HG02885 (cell line): ENCODE data around the gene TFEB.

Experiments
- ATAC-seq: cut with Tn5 transposase; IDR thresholded peaks from one replicate; pipeline ENCODE4 v1.9.1; 2021; ENCODE audit warnings: mild to moderate bottlenecking; ENCODE audit not compliant: unreplicated experiment, poor library complexity

The TFEB gene

DNA sequence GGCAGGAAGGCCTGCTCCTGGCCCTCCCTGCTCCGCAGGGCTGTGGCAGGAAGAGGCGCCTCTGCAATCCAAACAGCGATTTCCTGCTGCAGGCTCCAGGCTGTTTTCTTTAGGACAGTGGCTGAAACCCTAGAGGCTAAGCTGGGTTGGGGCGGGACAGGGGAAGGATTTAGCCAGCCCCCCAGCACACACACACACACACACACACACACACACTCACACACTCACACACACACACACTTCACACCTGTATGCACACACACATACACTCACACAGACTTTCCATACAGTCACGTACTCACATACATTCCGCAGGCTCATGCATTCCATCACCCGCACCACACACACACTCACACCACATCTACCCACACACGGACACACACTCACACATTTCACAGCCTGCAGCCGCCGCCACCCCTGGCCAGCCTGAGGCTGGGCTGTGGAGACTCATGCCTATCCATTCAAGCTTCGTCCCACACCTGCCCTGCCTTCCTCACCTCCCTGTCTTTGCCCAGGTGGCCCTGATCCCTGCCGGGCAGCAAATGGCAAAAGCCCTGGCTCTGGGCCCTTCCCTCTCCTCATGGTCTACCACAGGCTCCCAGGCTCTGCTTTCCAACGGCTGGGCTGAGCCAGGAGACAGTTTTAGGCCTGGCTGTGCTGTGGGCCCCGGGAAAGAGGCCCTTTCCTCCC is 79.3 kb downstream of the TFEB start:
- ATAC-seq = no peak

DNA sequence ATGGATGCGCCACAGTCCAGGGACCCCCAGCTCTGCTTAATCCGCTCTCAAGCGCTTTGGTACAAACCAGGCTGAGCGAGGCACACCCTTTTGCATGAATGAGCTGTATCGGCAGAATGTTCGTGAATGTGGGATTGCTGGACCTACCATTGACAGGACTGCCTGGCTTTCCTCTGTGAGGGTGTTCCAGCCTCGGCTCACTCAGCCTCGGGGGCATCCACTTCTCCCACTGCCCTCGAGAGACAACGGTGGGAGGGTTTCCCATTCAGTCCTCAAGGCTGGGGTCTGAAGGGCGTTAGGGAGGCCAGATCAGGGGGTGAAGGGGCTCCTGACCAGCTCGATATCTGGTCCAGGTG is 79.8 kb downstream of the TFEB start:
- ATAC-seq = no peak

DNA sequence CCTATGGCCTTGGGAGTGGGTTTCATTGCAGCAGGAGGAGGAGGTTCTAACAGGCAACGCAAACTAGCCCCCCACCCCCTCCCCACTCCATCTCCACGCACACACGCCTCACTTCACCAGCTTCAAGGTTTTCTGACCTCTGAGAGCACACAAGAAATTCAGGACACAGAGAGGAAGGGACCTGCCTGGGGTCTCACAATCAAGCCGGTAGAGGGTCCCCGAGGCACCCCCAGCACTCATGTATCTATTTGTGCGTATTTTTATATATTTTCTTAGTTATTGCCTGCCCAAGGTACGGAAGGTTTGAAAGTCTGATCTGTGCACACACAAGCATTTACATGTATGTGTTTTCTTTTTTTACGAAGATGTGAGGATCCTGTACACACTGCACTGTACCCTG is 80.2 kb downstream of the TFEB start:
- no peak for ATAC-seq

DNA sequence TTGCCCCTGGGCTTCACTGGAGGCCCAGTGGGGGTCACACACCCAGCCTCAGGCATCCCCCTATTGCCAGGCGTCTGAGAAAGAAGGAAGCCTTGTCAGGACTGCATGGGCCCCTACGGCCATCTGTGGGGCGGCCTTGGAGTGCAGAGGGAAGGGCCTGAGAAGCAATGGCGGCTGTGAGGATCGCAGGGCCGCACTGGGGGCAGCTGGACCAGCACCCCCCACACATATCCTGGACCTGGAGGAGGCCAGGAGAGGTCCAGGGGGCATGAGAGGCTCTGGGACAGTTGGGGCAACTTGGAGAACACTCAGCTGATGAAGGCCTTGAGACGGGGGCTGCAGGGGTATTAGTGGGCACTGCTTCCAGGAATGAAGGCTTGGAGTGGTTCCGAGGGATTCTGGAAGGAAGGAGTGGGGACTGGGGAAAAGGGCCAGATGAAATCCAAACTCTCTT is 80.7 kb downstream of the TFEB start:
- no peak for ATAC-seq

DNA sequence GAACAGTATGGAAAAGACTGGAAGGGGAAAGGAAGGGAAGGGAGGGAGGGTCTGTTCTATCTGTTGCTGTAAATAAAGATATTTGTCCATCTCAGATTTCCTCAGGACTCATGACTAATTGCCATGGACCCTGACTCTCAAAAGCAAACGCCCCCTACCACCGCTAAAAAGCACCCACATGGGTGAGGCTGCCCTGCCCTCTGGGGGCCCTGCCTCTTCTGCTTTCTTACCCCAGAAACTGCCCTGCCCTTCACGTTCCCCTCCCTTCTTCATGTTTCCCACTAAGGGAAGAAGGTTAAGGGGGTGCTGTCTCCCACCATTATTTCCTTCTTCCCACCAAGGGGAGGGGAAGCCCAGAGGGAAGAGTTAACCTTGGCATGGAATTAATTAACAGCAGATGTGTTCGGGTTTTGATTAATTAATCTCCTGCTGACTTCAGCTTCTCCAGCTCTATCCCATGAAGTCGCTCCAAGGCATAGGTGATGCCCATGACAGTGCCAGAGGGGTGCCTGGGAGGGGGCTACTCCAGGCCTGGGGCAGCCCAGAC is 81.2 kb downstream of the TFEB start:
- ATAC-seq = no peak

DNA sequence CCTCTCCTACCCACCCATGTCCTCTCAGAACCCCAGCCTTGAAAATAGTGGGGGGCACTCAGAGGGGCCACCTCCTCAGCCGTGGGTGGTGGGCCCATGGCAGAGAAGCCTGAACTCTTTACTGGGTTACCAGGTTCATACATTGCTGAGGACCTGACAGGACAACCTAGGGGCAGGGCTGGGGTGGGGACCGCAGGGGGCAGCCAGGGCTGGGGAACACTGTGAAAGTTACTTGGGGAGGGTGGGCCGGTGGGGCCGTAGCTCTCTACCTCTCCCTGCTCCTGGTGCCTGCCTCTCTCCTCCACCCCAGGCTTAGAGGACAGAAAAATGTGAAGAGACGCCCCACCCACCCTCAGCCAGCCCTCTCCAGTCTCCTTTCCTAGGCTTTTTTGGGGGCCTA is 81.7 kb downstream of the TFEB start:
- no peak for ATAC-seq

DNA sequence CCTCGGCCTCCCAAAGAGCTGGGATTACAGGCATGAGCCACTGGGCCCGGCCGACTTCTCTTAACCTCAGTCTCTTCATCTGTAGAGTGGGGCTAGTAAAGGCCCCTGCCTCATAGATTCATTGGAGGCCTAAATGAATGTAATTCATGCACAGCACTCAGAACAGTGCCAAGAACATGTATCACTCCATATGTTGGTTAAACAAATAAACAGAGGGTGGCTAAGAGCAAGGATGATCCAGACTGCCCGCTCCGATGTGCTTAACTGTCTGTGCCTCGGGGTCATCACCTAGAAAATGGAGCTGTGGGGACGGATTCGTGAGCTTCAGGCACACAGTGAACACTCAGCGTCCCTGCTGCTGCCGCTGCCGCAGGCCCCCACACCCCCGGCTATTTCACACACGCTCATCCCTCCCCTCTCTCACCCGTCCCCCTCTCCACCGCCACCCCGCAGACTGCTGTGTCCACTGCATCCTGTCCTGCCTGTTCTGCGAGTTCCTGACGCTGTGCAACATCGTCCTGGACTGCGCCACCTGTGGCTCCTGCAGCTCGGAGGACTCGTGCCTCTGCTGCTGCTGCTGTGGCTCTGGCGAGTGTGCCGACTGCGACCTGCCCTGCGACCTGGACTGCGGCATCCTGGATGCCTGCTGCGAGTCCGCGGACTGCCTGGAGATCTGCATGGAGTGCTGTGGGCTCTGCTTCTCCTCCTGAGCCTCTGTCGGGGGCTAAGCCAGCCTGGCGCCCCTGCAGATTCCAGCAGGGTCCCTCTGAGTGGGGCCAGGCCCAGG is 82.3 kb downstream of the TFEB start:
- ATAC-seq = no peak

DNA sequence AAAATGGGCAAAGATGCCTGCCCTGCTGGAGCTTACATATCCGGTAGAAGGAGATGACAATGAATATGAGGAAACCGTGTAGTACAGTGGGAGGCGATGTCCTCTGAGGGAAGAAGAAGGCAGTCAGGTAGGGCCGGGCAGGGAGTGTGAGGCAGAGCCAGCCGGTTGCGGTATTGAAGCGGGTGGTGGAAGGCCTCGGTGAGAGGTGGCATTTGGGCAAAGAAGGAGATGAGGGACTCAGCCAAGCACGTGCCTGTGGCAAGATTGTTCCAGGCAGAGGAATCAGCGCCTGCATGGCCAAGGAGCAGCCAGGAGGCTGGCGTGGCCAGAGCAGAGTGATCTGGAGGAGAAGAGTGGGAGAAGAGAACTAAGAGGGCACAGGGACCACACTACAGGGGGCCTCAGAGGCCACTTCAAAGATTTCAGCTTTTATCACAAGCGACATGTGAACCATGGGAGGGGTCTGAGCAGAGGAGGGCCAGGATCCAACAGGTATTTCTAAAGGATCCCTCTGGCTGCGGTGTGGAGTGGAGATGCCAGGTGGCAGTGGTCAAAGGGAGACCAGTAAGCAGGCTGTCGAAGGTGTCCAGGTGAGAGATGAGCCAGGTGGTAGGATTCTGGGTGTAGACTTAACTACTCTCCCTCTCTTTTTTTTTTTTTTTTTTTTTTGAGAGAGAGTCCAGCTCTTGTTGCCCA is 83.3 kb downstream of the TFEB start:
- ATAC-seq = no peak

DNA sequence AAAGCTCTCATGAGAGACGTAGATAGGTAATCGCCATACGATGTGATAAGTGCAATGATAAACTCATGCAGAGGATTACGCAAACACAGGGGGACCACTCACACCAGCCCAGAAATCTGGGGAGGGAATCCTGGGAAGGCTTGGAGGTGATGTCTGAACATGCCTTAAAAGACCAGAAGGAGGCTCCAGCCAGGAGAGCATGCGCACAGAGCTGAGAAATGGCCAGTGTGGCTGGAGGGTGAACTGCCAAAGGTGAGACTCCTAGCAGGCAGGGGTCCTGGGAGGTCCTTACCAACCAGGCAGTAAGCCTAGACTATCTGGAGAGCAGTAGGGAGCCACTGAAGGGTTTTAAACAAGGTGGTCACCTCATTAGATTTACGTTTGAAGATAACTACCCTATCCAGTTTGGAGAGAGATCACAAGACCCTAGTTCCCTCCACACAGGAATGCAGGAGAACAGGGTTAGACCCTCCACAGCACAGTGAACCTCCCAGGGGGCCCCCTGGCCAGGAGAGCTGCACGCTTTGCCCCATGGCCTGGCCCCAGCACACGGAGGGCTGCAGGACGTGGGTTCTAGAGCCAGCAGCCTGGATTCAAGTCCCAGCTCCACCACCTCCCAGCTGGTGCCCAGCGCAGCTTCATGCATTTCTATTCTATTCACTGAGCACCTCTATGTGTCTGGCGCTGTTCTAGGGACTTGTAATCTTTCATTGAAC is 84.0 kb downstream of the TFEB start:
- no peak for ATAC-seq

DNA sequence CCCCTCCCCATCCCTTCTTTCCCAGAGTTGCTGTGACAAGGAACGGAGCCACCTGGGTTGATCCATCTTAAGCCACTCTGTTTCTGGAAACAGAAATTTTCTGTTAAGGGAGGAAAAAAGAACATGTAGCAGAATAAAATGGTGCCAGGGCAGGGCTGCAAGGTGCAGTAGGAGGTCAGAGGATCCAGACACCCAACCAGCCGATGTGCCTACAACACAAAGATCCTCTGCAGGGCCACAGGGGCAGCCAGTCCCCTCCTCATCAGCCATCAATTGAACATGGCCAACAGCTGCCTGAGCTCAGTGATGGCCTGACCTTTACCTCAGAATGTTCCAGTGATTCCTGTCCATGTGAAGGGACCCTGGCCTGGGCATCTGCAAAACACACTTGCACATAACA is 85.3 kb downstream of the TFEB start:
- ATAC-seq = no peak

DNA sequence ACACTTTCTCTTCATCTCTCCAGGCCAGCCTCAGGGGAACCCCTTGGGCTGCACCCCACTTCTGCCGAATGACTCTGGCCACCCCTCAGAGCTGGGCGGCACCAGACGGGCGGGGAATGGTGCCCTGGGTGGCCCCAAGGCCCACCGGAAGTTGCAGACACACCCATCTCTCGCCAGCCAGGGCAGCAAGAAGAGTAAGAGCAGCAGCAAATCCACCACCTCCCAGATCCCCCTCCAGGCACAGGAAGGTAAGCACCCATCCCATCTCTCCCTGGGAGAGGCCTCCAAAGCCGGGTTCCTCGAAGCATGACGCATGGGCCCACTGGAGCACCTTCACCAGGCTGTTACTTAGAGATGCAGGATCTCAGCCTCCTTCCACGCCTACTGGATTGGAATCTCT is 85.8 kb downstream of the TFEB start:
- no peak for ATAC-seq

DNA sequence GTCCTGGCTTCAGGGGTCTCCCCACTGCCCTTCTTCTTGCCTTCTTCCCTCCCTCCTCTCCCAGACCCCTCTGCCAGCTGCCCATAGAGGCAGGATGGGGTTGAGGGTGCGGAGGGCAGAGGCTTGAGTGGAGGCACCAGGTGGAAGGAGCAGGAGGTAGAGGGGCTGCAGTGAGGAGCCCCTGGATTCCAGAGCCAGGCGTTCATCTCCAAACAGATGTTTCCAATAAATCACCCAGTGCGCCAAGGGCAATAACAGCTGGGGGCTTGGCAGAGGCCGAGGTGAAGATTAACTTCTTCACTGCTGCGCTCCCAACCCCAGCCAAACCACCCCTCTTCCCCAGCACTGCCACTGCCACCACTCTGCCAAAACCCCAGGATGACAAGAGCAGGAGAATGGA is 86.5 kb downstream of the TFEB start:
- no peak for ATAC-seq

DNA sequence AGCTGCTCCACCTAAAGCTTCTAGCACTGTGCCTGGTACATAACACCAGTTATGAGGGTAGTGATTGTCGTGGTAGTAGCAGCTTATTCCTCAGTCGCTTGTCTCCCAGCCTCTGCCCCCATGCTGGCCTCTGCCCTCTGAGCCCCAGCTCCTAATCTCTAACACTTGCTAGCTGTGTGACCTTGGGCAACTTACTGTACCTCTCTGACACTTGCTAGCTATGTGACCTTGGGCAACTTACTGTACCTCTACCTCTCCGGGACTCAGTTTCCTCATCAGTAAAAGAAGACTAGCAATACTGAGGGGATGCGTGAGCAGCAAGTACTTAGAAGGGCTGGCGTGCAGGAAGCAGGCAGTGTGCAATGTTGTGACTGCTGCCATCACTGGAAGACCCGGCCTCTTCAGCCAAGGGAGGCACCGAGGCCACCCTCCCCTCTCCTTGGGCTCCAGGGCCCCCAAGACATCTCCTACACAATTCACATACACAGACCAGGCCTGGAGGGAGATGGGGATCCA is 87.3 kb downstream of the TFEB start:
- no peak for ATAC-seq

DNA sequence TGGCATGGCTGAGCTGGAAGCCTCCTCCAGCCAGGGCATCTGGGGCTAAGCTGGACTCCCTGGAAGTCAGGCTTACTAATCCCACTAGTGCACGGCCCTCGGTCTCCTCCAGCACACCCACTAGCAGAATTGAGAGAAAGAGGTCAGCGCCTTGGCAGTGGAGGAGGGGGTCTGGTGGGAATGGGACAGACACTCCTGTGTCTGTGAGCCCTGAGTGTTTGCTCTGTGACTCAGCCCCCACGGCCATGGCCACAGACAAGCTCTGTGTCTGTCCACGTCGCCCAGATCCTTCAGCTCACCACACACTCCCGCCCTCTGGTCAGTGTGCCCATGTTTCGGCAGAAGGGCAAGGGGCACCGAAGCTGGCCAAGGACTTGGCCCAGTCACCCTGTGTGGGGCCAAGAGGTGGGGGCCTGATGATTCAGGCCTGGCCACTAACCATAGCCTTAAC is 88.3 kb downstream of the TFEB start:
- ATAC-seq = no peak

DNA sequence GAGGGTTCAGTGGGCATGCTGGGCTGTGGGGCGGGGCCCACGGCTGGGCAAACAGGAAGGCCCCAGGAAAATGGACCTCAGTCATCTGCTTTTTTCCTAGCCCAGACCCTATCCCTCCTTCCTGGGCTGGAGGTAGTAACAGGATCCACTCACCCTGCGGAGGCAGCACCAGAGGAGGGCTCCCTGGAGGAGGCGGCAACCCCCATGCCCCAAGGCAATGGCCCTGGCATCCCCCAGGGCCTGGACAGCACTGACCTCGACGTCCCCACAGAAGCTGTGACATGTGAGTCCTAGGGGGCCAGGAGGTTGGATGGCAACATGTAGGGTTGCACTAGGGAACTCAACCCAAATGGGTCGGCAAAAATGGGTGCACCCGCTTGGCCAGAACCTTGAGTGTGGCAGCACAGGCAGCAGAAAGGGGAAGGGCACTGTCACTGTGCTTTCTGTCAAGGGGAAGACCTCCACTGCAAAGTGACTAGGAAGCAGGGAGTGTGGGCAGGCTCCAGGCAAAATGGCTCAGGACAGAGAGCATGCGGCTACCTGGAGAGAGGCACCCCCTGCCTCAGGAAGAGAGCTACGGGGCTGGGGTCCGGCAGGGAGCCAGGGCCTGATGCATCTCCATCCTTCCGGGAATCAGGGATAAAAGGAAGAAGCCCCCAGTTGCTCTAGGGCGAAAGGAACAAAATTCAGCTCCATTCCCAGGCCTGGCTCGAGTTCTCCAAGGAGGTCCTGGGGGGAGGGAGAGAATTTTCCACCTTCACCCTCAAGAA is 89.2 kb downstream of the TFEB start:
- ATAC-seq = no peak

DNA sequence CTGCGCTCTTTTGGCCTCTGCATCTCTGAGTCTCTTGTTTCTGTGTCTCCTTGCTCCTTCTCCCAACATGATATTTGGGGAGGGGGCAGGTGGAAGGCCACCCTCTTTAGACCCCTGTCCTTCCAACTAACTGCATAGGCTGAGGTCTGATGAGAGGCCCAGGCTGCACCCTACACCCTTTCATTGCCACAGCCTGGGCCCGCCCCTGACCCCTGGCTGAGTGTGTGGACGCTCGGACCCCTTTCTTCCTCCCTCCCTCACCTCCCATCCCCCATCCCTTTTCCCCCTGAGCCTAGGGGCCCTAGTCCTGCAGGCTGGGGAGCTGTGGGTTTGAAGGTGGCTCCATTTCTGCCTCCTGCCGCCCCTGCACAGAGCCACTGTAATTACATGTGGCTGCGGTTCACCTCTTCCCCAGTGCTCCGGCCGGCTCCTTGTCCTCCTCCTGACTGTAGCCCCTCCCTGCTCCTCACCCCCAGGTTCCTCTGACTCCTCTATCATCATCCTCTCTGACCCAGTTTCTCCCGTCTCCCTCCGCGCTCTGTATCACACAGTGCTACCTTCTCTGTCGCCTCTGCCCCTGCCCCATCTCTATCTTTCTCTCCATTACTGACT is 90.3 kb downstream of the TFEB start:
- ATAC-seq = no peak

DNA sequence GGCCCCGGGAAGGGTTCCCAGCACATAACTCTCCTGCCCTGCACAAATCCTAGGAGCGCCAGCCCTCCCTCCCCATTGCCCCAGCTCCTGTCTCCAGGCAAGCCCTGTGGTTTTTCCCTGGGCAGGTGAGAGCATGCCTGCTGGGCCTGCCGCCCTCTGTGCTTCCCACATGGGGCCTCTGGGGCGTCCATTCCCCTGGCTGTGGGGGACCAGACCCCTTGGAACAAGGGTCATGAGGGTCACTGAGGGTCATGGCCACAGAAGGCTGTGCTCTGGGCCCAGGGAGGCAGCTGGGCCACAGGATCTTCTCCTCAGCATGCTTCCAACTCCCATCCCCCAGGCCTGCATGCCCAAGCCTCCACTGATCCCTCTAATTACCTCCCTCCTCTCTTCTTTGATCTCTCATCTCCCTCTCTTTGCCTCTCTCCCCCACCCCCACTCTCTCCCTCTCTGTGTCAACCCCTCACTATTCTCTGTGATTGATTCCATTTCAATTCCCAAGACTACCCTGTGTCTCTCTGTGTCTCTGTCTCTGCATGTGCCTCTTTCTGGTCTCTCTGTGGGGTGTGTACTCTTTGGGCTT is 91.0 kb downstream of the TFEB start:
- no peak for ATAC-seq

DNA sequence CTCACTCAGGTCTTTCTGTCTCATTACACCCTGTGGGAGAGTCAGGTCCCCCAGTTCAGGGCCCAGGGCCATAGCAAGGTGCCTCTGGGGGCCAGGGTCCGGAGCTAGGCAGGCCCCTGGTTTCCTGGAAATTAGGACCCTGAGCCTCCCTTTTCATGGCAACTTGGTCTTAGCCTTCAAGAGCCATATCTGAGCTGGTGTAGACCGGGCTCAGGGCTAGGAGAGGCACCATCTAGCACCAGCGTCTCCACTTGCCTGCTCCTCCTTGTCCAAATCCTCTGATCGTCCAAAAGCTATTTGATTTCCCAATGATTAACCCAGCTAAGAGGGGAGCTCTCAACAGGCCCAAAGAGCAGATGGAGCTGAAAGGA is 91.5 kb downstream of the TFEB start:
- no peak for ATAC-seq
